GM12878 (cell line): Measurements from ENCODE around the gene ADAMTS13. TPM values are rescaled to one million over a fixed set of nuclear protein-coding genes. Genes with fewer than 3 reads are reported as not detected.

Experiments
- ATAC-seq: fragments of 200-7000 bp; cut with Tn5 transposase; 3 replicates; pipeline ENCODE4 v1.9.1; 2020; ENCODE audit warnings: mild to moderate bottlenecking, moderate library complexity
- BruUV-seq: library from RNA; stranded (reverse); fragments of 400-500 nt; replicated peaks from 2 replicates; lab custom pipeline; 2021; lab: Mats Ljungman, UMichigan
- CTCF ChIA-PET: fragments of 300-600 bp; sonication (Branson Sonifier 250); formaldehyde crosslinking; extraction: SDS; loops from one replicate; lab custom pipeline; 2021; ENCODE audit warnings: inconsistent platforms; lab: Yijun Ruan, JAX
- POLR2A ChIA-PET: fragments of 350-600 bp; formaldehyde crosslinking; extraction: SDS; loops from one replicate; lab custom pipeline; 2021; ENCODE audit warnings: inconsistent platforms; lab: Charles Lee
- RAD21 ChIA-PET: fragments of 300-600 bp; sonication (Branson Sonifier 250); formaldehyde crosslinking; loops from one replicate; lab custom pipeline; 2023; ENCODE audit warnings: antibody characterized with exemption; ENCODE audit not compliant: unreplicated experiment; lab: Charles Lee
- SMC1A ChIA-PET: fragments of 300-600 bp; sonication (Branson Sonifier 250); formaldehyde crosslinking; loops from one replicate; lab custom pipeline; 2023; ENCODE audit not compliant: unreplicated experiment, uncharacterized antibody; lab: Charles Lee
- DNase-seq: peaks from one replicate; pipeline ENCODE4 v3.0.0-alpha.2; 2011; ENCODE audit warnings: low read depth, low spot score
- FAIRE-seq: peaks from 3 replicates; lab custom pipeline; 2011; peaks lifted over from hg19 to GRCh38; lab: Jason Lieb, UNC
- H2AFZ ChIP-seq: 2 replicates; pipeline ENCODE4 v1.6.0; 2011; ENCODE audit warnings: low read depth, low read length, control low read depth; ENCODE audit not compliant: control insufficient read depth
- H3K27ac ChIP-seq: 2 replicates; pipeline ENCODE4 v1.5.1; 2011; ENCODE audit warnings: control low read depth; ENCODE audit not compliant: control insufficient read depth, insufficient read depth
- H3K27me3 ChIP-seq, 2 experiments: replicated peaks in 1 of 2; 2 replicates each; pipeline versions ENCODE4 v1.6.0 to v1.6.1; 2011; ENCODE audit warnings: low read length in 1 of 2; ENCODE audit not compliant: control insufficient read depth in 2 of 2, insufficient read depth in 2 of 2
- H3K36me3 ChIP-seq, 2 experiments: 2 replicates each; pipeline ENCODE4 v1.5.1; 2011; ENCODE audit warnings: low read length in 1 of 2; ENCODE audit not compliant: control insufficient read depth in 2 of 2, insufficient read depth in 2 of 2
- H3K4me1 ChIP-seq: 2 replicates; pipeline ENCODE4 v1.6.1; 2011; ENCODE audit warnings: mild to moderate bottlenecking, low read length, moderate library complexity, mixed read lengths; ENCODE audit not compliant: control insufficient read depth, insufficient read depth
- H3K4me2 ChIP-seq: 2 replicates; pipeline ENCODE4 v1.6.0; 2011; ENCODE audit warnings: control low read depth; ENCODE audit not compliant: control insufficient read depth, insufficient read depth
- H3K4me3 ChIP-seq: fragments of 200-600 bp; sonication (generic); 2 replicates; pipeline ENCODE4 v1.5.1; 2016
- H3K79me2 ChIP-seq: 2 replicates; pipeline ENCODE4 v1.6.0; 2011; ENCODE audit warnings: low read length; ENCODE audit not compliant: control insufficient read depth, insufficient read depth
- H3K9ac ChIP-seq: 2 replicates; pipeline ENCODE4 v1.8.0; 2011; ENCODE audit warnings: low read length, control low read depth, mixed read lengths; ENCODE audit not compliant: control insufficient read depth, insufficient read depth
- H3K9me3 ChIP-seq: replicated peaks from 3 replicates; pipeline ENCODE4 v1.5.1; 2011; ENCODE audit warnings: mild to moderate bottlenecking, low read length; ENCODE audit not compliant: control insufficient read depth, insufficient read depth
- H4K20me1 ChIP-seq: 2 replicates; pipeline ENCODE4 v1.6.0; 2011; ENCODE audit not compliant: control insufficient read depth, insufficient read depth
- ATF2 ChIP-seq: IDR thresholded peaks from 2 replicates; pipeline ENCODE4 v1.6.1; 2012; ENCODE audit warnings: low read length, inconsistent platforms
- CTCF ChIP-seq, 3 experiments: IDR thresholded peaks in 2 of 3; conservative IDR thresholded peaks in 1 of 3; 2 replicates each; pipeline ENCODE4 v1.5.1; 2011; ENCODE audit warnings: low read depth in 3 of 3, low read length in 3 of 3, mild to moderate bottlenecking in 3 of 3, control low read depth in 2 of 3, moderate library complexity in 2 of 3, inconsistent platforms in 1 of 3, mixed read lengths in 1 of 3; ENCODE audit not compliant: control insufficient read depth in 2 of 3, insufficient read depth in 1 of 3; ENCODE audit errors: extremely low read depth in 1 of 3
- IRF4 ChIP-seq: IDR thresholded peaks from 2 replicates; pipeline ENCODE4 v1.6.1; 2011; ENCODE audit warnings: low read depth, low read length
- PKNOX1 ChIP-seq: fragments of 450-650 bp; IDR thresholded peaks from 2 replicates; pipeline ENCODE4 v1.6.1; 2016; ENCODE audit warnings: mild to moderate bottlenecking
- RBBP5 ChIP-seq: fragments of 200-600 bp; sonication (generic); conservative IDR thresholded peaks from 2 replicates; pipeline ENCODE4 v1.6.1; 2016
- SIN3A ChIP-seq: IDR thresholded peaks from 2 replicates; pipeline ENCODE4 v1.6.1; 2012; ENCODE audit warnings: low read depth, low read length, improper control_type of control experiment
- SMC3 ChIP-seq: IDR thresholded peaks from 2 replicates; pipeline ENCODE4 v1.6.1; 2011; ENCODE audit warnings: low read length, improper control_type of control experiment, borderline replicate concordance
- ZBTB11 ChIP-seq: fragments of 450-650 bp; formaldehyde crosslinking; IDR thresholded peaks from 2 replicates; pipeline ENCODE4 v1.5.0; 2022; ENCODE audit warnings: mild to moderate bottlenecking, missing genetic modification characterization
- WGBS: methylation state at CpG from one replicate; pipeline ENCODE4 v1.1.6; 2016; ENCODE audit warnings: low lambda C conversion rate; ENCODE audit not compliant: insufficient replicate concordance, insufficient coverage; ENCODE audit errors: missing lambda C conversion rate; 5-methylcytosine and 5-hydroxymethylcytosine counted together
- in situ Hi-C: fragments of 300-500 bp; cut with MboI; formaldehyde crosslinking; loops from 9 replicates; pipeline ENCODE4 v1.14.3; 2018; ENCODE audit warnings: mixed read lengths
- intact Hi-C: fragments of 100-400 bp; cut with micrococcal nuclease; formaldehyde crosslinking; loops from one replicate; pipeline ENCODE4 v1.14.2; 2022; ENCODE audit not compliant: unreplicated experiment
- polyA plus RNA-seq, 11 experiments: library from polyadenylated mRNA; depleted of rRNA in 4 of 11; unstranded in 6 of 11; stranded (reverse) in 5 of 11; fragments of >200 nt; fragmentation: Nextera tagmentation in 4 of 11; fragmentation: Illumina TruSeq in 1 of 11; extraction: Ambion mirVana in 4 of 11; extraction: Trizol in 1 of 11; gene quantifications; 1 replicate in 1 of 11; 2 replicates in 10 of 11; pipeline versions ENCODE4 v1.2.1 to v1.2.3, GENCODE V29; 2011 to 2016; ENCODE audit warnings: inconsistent platforms in 2 of 11, missing spikeins in 2 of 11, low read depth in 1 of 11
- total RNA-seq, 4 experiments: library from RNA; depleted of rRNA in 3 of 4; stranded (reverse); fragments of >200 nt in 3 of 4; fragmentation: Illumina TruSeq in 1 of 4; extraction: Trizol in 1 of 4; gene quantifications; 2 replicates each; pipeline versions ENCODE4 v1.2.1 to v1.2.3, GENCODE V29; 2013 to 2021

ADAMTS13 gene
- total and polyA plus RNA-seq, 10 of the 15 experiments (the other 5 are each of a cell fraction or from before 2014, with no cell fraction given), result 0.08 to 2.4 (median 0.28) TPM

GRCh38 chr9:133429641-133430161 lies 7.5 kb downstream of the ADAMTS13 start:
- Histone ChIP-seq H3K4me1 (no peaks in the 10 kb centered on the region), H4K20me1 (no peaks in the 10 kb centered on the region), H3K4me2 (no peak overlapping the region), H3K4me3 (no peak overlapping the region), H3K79me2 (no peaks in the 10 kb centered on the region), H3K36me3 (no peaks in the 10 kb centered on the region), H2AFZ (no peak overlapping the region), H3K9ac (no peak overlapping the region), H3K27me3 (no peaks in the 10 kb centered on the region; a peak in 1 of 4 replicates), H3K27ac (no peak overlapping the region), H3K9me3 (no peaks in the 10 kb centered on the region; the same call in 2 of the 3 replicates)
- BruUV-seq, result no TSS peak
- DNase-seq (no peak), FAIRE-seq (no peak), ATAC-seq (peak; percentile 48; the same call in 2 of the 3 replicates)
- in situ Hi-C loops, result no loop called here
- POLR2A ChIA-PET, result no interaction called here
- intact Hi-C loops, result no loop called here
- CTCF ChIA-PET, result interaction anchor here (0.7 to 1.0 kb wide), 2 partner anchors 9 to 14 kb away, joined by 3 to 5 read pairs; no protein-coding TSS in a partner anchor
- WGBS, result 39% methylated on average over 49 of the region's 49 CpGs
- SMC1A ChIA-PET, result no interaction called here
- TF ChIP-seq CTCF (IDR thresholded peaks at IDR 0.05 in 2 of 3, conservative IDR thresholded peaks at IDR 0.05 in 1 of 3; ENCODE audit: control insufficient read depth in 2 of 3, extremely low read depth in 1 of 3, insufficient read depth in 1 of 3, low read depth in 3 of 3, low read length in 3 of 3) (peak; percentile 11 to 40 (median 36); a peak in 3 of 6 replicates), ZBTB11 (CRISPR knock-in tag) (no peak), RBBP5 (no peak), SMC3 (peak; percentile 12; the same call in 1 of the 2 replicates), IRF4 (no peak), ATF2 (no peak), PKNOX1 (no peak), SIN3A (no peak)
- RAD21 ChIA-PET, result no interaction called here
